Smooth muscle cell (in vitro differentiated cells): ENCODE data around the gene LILRB3. TPM values are rescaled to one million over a fixed set of nuclear protein-coding genes. Genes with fewer than 3 reads are reported as not detected.

Experiments used
- DNase-seq: peaks from one replicate; lab custom pipeline; 2025; ENCODE audit not compliant: unreplicated experiment; lab: John Stamatoyannopoulos, UW
- H2AFZ ChIP-seq: fragments of 200-600 bp; sonication (generic); 2 replicates; pipeline ENCODE4 v1.6.0; 2016; ENCODE audit warnings: antibody characterized with exemption, low read depth, mild to moderate bottlenecking
- H3F3A ChIP-seq: fragments of 200-600 bp; sonication (generic); 2 replicates; pipeline ENCODE4 v1.6.0; 2017; ENCODE audit warnings: antibody characterized with exemption, low read depth
- H3K27ac ChIP-seq: fragments of 200-600 bp; sonication (generic); 2 replicates; pipeline ENCODE4 v1.5.1; 2016; ENCODE audit warnings: low read depth, mild to moderate bottlenecking
- H3K27me3 ChIP-seq: fragments of 200-600 bp; sonication (generic); 2 replicates; pipeline ENCODE4 v1.6.1; 2016; ENCODE audit warnings: low read depth, mild to moderate bottlenecking
- H3K36me3 ChIP-seq: fragments of 200-600 bp; sonication (generic); 2 replicates; pipeline ENCODE4 v1.5.1; 2016; ENCODE audit warnings: low read depth
- H3K4me1 ChIP-seq: fragments of 200-600 bp; sonication (generic); 2 replicates; pipeline ENCODE4 v1.5.1; 2016; ENCODE audit warnings: low read depth
- H3K4me2 ChIP-seq: fragments of 200-600 bp; sonication (generic); 2 replicates; pipeline ENCODE4 v1.6.0; 2016; ENCODE audit warnings: mild to moderate bottlenecking
- H3K4me3 ChIP-seq: fragments of 200-600 bp; sonication (generic); 2 replicates; pipeline ENCODE4 v1.5.1; 2016; ENCODE audit warnings: mild to moderate bottlenecking
- H3K79me2 ChIP-seq: fragments of 200-600 bp; sonication (generic); 2 replicates; pipeline ENCODE4 v1.6.0; 2016; ENCODE audit warnings: low read depth, mild to moderate bottlenecking
- H3K9ac ChIP-seq: fragments of 200-600 bp; sonication (generic); 2 replicates; pipeline ENCODE4 v1.6.0; 2016; ENCODE audit warnings: low read depth
- H3K9me3 ChIP-seq: fragments of 200-600 bp; sonication (generic); replicated peaks from 2 replicates; pipeline ENCODE4 v1.5.1; 2016; ENCODE audit warnings: low read depth
- H4K20me1 ChIP-seq: fragments of 200-600 bp; sonication (generic); 2 replicates; pipeline ENCODE4 v1.6.0; 2016; ENCODE audit warnings: low read depth
- WGBS: methylation state at CpG from one replicate; pipeline ENCODE4 v1.1.7; 2016; ENCODE audit warnings: low lambda C conversion rate; 5-methylcytosine and 5-hydroxymethylcytosine counted together
- polyA plus RNA-seq: library from polyadenylated mRNA; unstranded; fragments of >200 nt; fragmentation: Nextera tagmentation; extraction: Ambion mirVana; gene quantifications from 2 replicates; pipeline ENCODE4 v1.2.1, GENCODE V29; 2016
- total RNA-seq: library from RNA; depleted of rRNA; stranded (reverse); fragments of >200 nt; gene quantifications from 2 replicates; pipeline ENCODE4 v1.2.3, GENCODE V29; 2014
- TF ChIP-seq, protein P1 (sequence below): fragments of 200-600 bp; sonication (generic); IDR thresholded peaks from 2 replicates; pipeline ENCODE4 v1.5.1; 2017; ENCODE audit warnings: borderline replicate concordance, mild to moderate bottlenecking, antibody characterized with exemption; ENCODE audit not compliant: insufficient read depth, poor library complexity, severe bottlenecking

The LILRB3 gene
- total and polyA plus RNA-seq, 2 experiments from 2014 or later: 0.06 TPM; not detected in 1

- Histone ChIP-seq H3F3A (no peaks in the 10 kb centered on the region), H2AFZ (no peak overlapping the region), H3K27ac (no peak overlapping the region), H3K9ac (no peak overlapping the region), H3K4me1 (no peaks in the 10 kb centered on the region), H3K36me3 (no peaks in the 10 kb centered on the region), H4K20me1 (no peaks in the 10 kb centered on the region), H3K4me2 (no peak overlapping the region), H3K4me3 (no peak overlapping the region), H3K27me3 (peaks cover 15% of the 10 kb centered on the region), H3K79me2 (no peaks in the 10 kb centered on the region), H3K9me3 (no peaks in the 10 kb centered on the region)
- 85% methylated on average over 18 of the region's 23 CpGs for WGBS
- no peak for DNase-seq
- TF ChIP-seq, protein P1, sequence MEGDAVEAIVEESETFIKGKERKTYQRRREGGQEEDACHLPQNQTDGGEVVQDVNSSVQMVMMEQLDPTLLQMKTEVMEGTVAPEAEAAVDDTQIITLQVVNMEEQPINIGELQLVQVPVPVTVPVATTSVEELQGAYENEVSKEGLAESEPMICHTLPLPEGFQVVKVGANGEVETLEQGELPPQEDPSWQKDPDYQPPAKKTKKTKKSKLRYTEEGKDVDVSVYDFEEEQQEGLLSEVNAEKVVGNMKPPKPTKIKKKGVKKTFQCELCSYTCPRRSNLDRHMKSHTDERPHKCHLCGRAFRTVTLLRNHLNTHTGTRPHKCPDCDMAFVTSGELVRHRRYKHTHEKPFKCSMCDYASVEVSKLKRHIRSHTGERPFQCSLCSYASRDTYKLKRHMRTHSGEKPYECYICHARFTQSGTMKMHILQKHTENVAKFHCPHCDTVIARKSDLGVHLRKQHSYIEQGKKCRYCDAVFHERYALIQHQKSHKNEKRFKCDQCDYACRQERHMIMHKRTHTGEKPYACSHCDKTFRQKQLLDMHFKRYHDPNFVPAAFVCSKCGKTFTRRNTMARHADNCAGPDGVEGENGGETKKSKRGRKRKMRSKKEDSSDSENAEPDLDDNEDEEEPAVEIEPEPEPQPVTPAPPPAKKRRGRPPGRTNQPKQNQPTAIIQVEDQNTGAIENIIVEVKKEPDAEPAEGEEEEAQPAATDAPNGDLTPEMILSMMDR: no peak
These were observed 30.8 kb upstream of the LILRB3 start for GRCh38 chr19:54253331-54254194.

- Histone ChIP-seq H3K9ac (no peak overlapping the region), H3K4me1 (no peaks in the 10 kb centered on the region), H4K20me1 (no peaks in the 10 kb centered on the region), H3K4me3 (no peak overlapping the region), H3K9me3 (no peaks in the 10 kb centered on the region), H3K27ac (no peak overlapping the region), H3K79me2 (no peaks in the 10 kb centered on the region), H3F3A (no peaks in the 10 kb centered on the region), H3K36me3 (no peaks in the 10 kb centered on the region), H3K4me2 (no peak overlapping the region), H3K27me3 (peaks cover 15% of the 10 kb centered on the region), H2AFZ (no peak overlapping the region)
- TF ChIP-seq, protein P1: no peak
- DNase-seq: no peak
- WGBS: 84% methylated on average over 11 of the region's 11 CpGs
These were observed 30.0 kb upstream of the LILRB3 start for GRCh38 chr19:54252845-54253244.

DNA sequence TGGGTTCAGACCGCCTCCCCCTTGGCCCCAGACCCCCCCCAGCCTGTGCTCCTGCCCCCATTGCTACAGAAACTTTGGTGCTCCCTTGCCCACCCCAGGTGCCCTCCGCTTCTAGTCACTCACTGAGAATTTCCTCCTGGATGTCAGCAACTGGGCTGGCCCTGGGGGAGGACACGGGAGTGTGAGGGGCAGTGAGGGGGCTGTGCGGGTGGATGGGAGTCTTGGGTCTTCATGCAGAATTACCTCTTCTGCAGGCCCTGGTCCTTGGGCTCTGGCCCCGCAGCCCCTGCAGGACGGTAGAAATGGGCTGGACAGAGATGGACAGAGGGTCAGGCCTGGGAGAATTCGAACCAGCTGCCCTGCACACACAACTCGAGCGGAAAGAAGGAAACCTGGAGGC, 29.4 kb upstream of the LILRB3 start:
- WGBS: 84% methylated on average over 8 of the region's 9 CpGs
- H3K27me3 ChIP-seq: peaks cover 15% of the 10 kb centered on the region
- no peaks in the 10 kb centered on the region for H3K9me3 ChIP-seq
- H3K9ac ChIP-seq: no peak overlapping the region
- DNase-seq: no peak
- no peaks in the 10 kb centered on the region for H3K4me1 ChIP-seq
- no peak overlapping the region for H3K27ac ChIP-seq
- no peaks in the 10 kb centered on the region for H3K79me2 ChIP-seq
- no peak overlapping the region for H3K4me3 ChIP-seq
- TF ChIP-seq, protein P1: no peak
- no peaks in the 10 kb centered on the region for H3F3A ChIP-seq
- H4K20me1 ChIP-seq: no peaks in the 10 kb centered on the region
- H3K4me2 ChIP-seq: no peak overlapping the region
- no peaks in the 10 kb centered on the region for H3K36me3 ChIP-seq
- H2AFZ ChIP-seq: no peak overlapping the region

DNA sequence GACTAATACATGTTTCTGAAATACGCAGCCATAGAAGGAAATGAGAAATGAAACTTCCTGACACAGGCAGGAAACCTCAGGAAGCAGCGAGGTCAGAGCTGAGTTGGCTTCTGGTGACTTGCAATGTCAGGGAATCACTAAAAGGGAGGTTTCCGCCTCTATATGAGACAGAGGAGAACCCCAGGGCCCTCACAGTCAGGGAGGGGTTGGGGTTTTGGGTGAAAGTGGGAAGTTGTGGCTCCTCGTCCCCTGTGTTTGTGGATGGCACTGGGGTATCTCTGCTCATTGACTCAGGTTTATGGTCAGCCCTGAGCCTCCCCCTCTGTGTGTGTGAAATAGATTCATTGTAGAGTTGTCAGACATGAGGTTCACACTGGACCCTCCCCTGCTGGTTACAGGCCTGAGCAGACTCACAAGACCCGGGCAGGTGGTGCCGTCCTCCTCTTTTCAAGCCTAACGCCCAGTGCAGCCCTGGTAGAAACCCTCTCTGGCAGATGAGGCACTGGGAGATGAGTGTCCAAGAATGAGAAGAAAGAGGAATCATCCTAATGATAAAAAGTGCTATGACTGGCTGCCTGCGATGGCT, 25.3 kb upstream of the LILRB3 start:
- Histone ChIP-seq H3K9me3 (no peaks in the 10 kb centered on the region), H3F3A (no peaks in the 10 kb centered on the region), H3K4me2 (no peak overlapping the region), H3K79me2 (no peaks in the 10 kb centered on the region), H3K27me3 (peaks cover 14% of the 10 kb centered on the region), H3K9ac (no peak overlapping the region), H2AFZ (no peak overlapping the region), H3K36me3 (no peaks in the 10 kb centered on the region), H3K4me1 (no peaks in the 10 kb centered on the region), H3K27ac (no peak overlapping the region), H4K20me1 (no peaks in the 10 kb centered on the region), H3K4me3 (no peak overlapping the region)
- TF ChIP-seq, protein P1: no peak
- 91% methylated on average over 8 of the region's 8 CpGs for WGBS
- DNase-seq: no peak
